GM13977 (cell line): ENCODE results near the gene PRR9.
"Not testable (repeated sequence)": the region's sequence is repeated elsewhere in the genome, so short reads cannot be mapped to it uniquely, and the experiment has no call there.

Source experiments
- DNase-seq: peaks from one replicate; pipeline ENCODE4 v3.0.0; 2012; ENCODE audit warnings: low spot score
- in situ Hi-C: fragments of 300-500 bp; cut with MboI; formaldehyde crosslinking; loops from one replicate; pipeline ENCODE4 v1.12.0; 2022; ENCODE audit warnings: low sequenced_read_pairs, low pct_unique_long_range_greater_than_20kb, mixed read lengths, inconsistent platforms; ENCODE audit not compliant: unreplicated experiment
- TF ChIP-seq, protein P1 (sequence below): IDR thresholded peaks from 2 replicates; pipeline ENCODE4 v1.5.1; 2012; ENCODE audit warnings: mild to moderate bottlenecking, control low read depth; ENCODE audit not compliant: insufficient read depth; ENCODE audit errors: extremely low read depth, missing control alignments

The PRR9 gene

DNA sequence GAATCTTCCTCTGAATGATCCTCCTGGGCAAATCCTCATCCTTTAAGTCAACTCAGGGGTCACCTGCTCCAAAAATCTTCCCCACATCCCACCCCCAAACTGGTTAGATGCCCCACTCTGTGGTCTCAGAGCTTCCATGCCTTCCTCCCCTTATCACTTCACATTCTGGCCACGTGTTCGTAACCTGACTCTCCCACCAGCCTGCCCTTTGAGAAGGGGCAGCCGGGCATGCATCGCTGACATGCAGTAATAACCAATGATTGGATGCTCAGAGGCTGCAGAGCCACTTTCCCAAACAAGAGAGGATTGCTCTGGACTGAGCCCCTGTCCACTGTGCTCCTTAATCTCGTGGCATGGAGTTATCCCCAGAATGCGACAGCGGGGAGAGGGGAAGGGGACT lies 7.2 kb upstream of the PRR9 start:
- TF ChIP-seq, protein P1, sequence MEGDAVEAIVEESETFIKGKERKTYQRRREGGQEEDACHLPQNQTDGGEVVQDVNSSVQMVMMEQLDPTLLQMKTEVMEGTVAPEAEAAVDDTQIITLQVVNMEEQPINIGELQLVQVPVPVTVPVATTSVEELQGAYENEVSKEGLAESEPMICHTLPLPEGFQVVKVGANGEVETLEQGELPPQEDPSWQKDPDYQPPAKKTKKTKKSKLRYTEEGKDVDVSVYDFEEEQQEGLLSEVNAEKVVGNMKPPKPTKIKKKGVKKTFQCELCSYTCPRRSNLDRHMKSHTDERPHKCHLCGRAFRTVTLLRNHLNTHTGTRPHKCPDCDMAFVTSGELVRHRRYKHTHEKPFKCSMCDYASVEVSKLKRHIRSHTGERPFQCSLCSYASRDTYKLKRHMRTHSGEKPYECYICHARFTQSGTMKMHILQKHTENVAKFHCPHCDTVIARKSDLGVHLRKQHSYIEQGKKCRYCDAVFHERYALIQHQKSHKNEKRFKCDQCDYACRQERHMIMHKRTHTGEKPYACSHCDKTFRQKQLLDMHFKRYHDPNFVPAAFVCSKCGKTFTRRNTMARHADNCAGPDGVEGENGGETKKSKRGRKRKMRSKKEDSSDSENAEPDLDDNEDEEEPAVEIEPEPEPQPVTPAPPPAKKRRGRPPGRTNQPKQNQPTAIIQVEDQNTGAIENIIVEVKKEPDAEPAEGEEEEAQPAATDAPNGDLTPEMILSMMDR: no peak
- in situ Hi-C loops: no loop called here
- no peak for DNase-seq

DNA sequence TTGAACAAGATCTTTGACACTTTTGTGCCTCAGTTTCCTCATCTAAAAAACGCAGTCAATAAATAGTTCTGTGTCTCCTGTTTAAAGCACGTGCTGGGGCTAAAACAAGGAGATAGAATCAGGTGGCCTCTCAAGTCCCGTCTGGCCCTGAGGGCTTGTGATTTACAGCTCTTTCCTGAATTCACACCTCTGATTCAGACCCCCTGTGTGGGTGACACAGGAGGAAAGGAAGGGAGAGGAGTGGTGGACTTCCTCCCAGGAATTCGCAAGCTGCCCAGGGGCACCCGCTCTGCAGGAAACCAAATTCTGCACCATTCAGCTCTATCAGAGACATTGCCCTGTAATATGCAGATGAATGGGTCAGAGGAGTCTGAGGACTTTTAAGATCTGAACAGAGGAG lies 5.2 kb upstream of the PRR9 start:
- in situ Hi-C loops: no loop called here
- TF ChIP-seq, protein P1: no peak
- DNase-seq: no peak

DNA sequence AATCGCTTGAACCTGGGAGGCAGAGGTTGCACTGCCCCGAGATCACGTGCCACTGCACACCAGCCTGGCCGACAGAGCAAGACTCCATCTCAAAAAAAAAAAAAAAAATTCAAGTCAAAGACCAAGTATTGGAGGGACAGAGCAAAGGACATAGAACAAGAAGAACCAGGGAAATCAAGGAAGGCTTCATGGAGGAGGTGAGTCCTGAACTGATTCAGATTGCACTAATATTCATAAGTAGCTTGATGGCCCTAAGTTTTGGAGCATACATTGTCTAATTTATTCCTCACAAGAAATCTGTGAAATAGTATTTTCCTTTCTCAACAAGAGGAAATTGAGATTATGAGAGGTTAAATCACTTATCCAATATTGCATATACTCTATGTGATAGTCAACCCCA lies 3.9 kb upstream of the PRR9 start:
- TF ChIP-seq, protein P1: no peak
- no peak for DNase-seq
- in situ Hi-C loops: no loop called here

DNA sequence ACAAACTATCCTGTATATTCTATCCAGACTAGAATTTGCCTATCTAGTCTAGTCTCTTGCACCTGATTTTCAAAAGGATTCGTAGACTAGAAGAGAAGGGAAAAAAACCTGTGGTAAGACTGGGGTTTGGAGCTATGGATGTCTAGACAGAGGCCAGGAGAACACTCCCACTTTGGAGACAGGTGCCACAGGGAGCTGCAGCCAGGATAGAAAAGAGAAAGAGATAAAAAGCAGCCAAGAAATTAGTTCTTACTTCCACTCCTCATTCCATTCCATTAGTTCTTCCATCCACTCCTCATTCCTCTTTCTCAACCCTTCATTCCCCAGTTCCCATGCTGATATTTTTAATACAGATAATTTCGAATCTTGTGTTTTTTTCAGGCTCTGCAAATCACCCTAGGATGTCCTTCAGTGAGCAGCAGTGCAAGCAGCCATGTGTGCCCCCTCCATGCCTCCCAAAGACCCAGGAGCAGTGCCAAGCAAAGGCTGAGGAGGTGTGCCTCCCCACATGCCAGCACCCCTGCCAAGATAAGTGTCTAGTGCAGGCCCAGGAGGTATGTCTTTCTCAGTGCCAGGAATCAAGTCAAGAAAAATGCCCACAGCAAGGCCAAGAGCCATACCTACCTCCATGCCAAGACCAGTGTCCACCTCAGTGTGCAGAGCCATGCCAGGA lies 496 bp downstream of the PRR9 start:
- TF ChIP-seq, protein P1: no peak
- in situ Hi-C loops: no loop called here
- DNase-seq: no peak

DNA sequence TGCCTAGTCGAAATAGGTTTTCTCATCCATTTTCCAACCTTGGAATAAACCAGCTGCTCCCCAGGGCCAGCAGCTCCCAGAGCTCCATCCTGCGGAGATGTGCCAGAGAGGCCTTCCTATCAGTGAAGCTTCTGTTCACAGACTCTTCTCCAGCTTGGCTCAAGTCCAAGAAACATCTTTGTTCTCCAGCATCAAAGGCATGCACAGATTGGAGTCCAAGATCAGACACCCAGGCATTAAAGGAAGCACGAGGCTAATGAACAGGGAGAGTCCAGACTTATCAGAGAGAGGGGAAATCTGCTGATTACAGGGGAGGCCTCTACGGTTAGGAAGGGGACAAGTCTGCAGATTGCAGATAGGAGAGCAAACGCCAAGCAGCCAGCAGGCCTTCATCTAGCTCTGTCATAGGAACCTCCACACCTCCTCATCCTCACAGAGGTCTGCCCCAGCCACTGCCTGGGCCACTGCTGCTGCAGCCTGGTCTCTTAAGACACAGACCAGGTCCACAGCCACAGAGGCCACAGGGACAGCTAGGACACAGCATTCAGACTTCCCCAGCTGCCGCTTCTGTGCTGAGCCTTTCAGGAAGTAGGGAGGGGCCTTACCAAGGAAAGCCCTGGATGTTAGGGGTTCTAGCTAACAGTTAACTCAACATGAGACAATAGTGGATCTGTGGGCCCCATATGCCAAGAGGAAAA lies 3.4 kb downstream of the PRR9 start:
- TF ChIP-seq, protein P1: no peak
- in situ Hi-C loops: no loop called here
- no peak for DNase-seq

DNA sequence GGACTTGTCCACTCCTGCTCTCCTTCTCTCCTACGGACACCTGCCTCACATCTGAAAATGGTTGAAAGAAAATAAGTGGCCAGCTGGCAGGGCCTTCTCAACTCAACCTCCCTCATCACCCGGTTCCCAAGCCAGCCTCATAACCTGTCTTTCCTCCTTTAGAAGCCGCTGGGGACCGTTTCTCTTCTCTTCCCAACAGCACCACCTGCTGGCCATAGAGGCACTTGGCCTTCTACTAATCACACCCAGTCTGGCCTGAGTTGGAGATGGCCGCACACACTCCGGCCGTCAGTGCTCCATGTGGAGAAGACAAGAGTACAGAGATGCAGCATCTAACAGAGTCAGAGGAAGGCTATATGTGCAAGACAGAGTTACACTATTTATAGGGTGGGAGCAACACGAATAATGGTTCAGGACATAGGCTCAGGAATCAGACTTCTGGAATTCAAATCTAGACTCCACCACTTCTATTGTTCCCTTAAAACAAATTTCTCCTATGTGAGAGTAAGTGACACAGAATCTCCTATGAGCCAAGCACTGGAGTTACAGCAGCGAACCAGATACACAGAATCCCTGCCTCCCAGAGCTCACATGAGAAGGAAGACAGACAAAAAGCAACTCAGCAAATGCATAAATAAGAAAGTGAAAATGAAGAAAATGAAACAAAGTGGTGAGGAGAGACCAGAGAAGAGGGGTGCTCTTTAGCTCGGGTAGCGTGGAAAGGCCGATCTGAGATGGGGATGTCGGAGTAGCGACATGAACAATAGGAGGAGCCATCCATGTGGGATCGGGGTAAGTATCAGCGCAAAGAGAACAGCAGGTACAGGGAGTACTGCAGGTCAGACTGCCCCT lies 5.9 kb downstream of the PRR9 start:
- DNase-seq: peak; percentile 20
- TF ChIP-seq, protein P1: peak; percentile 67
- in situ Hi-C loops: not testable (repeated sequence)
